ENCODE measurements around the gene TMEM140.
"Not testable (repeated sequence)": the region's sequence is repeated elsewhere in the genome, so short reads cannot be mapped to it uniquely, and the experiment has no call there.

Gene TMEM140

DNA sequence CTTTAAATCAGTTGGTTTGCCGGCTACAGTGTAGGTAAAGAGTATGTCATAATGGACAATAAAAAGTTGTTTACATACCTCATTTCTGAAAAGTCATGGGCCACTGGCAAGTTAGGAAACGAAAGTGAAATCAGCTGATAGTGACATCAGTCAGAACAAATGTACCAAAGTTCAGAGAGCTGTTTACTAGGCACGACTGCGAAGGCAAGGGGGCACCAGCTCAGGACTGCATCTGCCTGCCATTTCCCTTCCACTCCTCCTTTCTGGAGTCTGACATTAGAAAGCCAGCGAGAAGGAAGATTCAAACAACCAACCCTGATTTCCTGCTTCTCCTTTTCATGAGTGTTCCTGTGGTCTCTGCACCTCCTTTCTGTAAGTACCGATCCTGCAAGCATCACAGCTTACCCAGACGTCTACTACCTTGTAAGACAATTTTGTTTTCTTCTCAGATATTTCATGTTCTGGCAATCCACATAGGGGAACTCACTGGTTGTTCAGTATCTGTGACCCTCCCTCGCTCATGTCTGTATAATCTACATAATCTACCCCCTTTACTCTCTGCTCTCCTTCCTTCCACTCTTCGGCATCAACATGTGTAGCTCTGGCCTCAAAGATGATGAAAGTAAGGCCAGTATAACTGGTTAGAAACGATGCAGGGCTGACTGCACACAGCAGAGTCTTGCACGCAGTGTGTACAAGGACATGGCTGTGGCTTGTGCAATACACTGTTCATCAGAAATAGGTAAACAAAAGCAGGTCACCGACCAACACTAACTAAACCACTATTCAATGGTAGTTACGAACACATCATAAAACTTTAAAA is at the start of gene TMEM140:
Gene TMEM140, plus strand, starts transcription at position 174 of the 823 bp plus-strand sequence. CDS start 16,370 bp downstream, outside the sequence.
- no peaks in the 10 kb centered on the region for H3K36me3 ChIP-seq (replicated peaks)
- H3K4me3 ChIP-seq, result no peak within 1 kb of the TSS
- H3K27me3 ChIP-seq (ENCODE audit: low read depth), result no peaks in the 10 kb centered on the region
- no peak for DNase-seq (ENCODE audit: low spot score in 2 of 2)
- in situ Hi-C loops (cut with MboI; ENCODE audit: low sequenced_read_pairs), result no loop called here
- no peaks in the 10 kb centered on the region for H3K4me1 ChIP-seq
- no peaks in the 10 kb centered on the region for H3K9me3 ChIP-seq

- Histone ChIP-seq H3K4me1 (no peaks in the 10 kb centered on the region), H3K9me3 (no peaks in the 10 kb centered on the region), H3K36me3 (replicated peaks) (no peaks in the 10 kb centered on the region), H3K27me3 (ENCODE audit: low read depth) (no peaks in the 10 kb centered on the region), H3K4me3 (no peak overlapping the region)
- in situ Hi-C loops (cut with MboI; ENCODE audit: low sequenced_read_pairs), result no loop called here
- no peak for DNase-seq (ENCODE audit: low spot score in 2 of 2)
Observed at GRCh38 chr7:135098391-135098790, 49.5 kb upstream of the TMEM140 start.

DNA sequence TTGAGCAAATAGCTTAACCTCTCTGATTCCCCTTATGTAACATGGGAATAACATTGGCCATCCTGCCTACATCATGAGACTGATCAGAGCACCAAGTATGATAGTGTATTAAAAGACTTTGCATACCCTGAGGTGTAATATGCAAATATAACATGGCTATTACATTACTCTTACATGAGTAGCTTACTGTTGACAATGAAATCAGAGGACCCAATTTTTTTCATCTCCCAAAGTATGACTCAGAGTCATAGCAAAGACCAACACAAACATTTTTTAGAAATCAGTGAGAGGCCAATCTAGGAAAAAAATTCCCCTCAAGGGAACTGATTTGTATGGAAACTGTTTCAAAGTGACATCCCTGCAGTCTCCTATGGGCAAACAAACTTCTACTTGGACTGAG is 47.0 kb upstream of the TMEM140 start:
- no peaks in the 10 kb centered on the region for H3K36me3 ChIP-seq (replicated peaks)
- in situ Hi-C loops (cut with MboI; ENCODE audit: low sequenced_read_pairs), result no loop called here

GRCh38 chr7:135102372-135102771 is 45.5 kb upstream of the TMEM140 start:
- H3K9me3 ChIP-seq, result no peaks in the 10 kb centered on the region
- in situ Hi-C loops (cut with MboI; ENCODE audit: low sequenced_read_pairs), result no loop called here
- DNase-seq (ENCODE audit: low spot score in 2 of 2), result no peak
- H3K4me3 ChIP-seq, result no peak overlapping the region
- H3K36me3 ChIP-seq (replicated peaks), result no peaks in the 10 kb centered on the region
- H3K27me3 ChIP-seq (ENCODE audit: low read depth), result no peaks in the 10 kb centered on the region
- no peaks in the 10 kb centered on the region for H3K4me1 ChIP-seq

More for the DNA sequence above, 47.0 kb upstream of the TMEM140 start:
- H3K27me3 ChIP-seq (ENCODE audit: low read depth), result no peaks in the 10 kb centered on the region
- DNase-seq (ENCODE audit: low spot score in 2 of 2), result no peak
- H3K4me3 ChIP-seq, result no peak overlapping the region
- no peaks in the 10 kb centered on the region for H3K9me3 ChIP-seq
- no peaks in the 10 kb centered on the region for H3K4me1 ChIP-seq

GRCh38 chr7:135109562-135109961 is 38.3 kb upstream of the TMEM140 start:
- Histone ChIP-seq H3K4me1 (no peaks in the 10 kb centered on the region; the same call in 1 of the 2 replicates), H3K4me3 (no peak overlapping the region), H3K36me3 (replicated peaks) (no peaks in the 10 kb centered on the region), H3K27me3 (ENCODE audit: low read depth) (no peaks in the 10 kb centered on the region), H3K9me3 (no peaks in the 10 kb centered on the region)
- DNase-seq (ENCODE audit: low spot score in 2 of 2), result no peak
- in situ Hi-C loops (cut with MboI; ENCODE audit: low sequenced_read_pairs), result no loop called here

- Histone ChIP-seq H3K9me3 (no peaks in the 10 kb centered on the region), H3K4me1 (no peaks in the 10 kb centered on the region; the same call in 1 of the 2 replicates), H3K4me3 (no peak overlapping the region), H3K36me3 (replicated peaks) (no peaks in the 10 kb centered on the region), H3K27me3 (ENCODE audit: low read depth) (no peaks in the 10 kb centered on the region)
- in situ Hi-C loops (cut with MboI; ENCODE audit: low sequenced_read_pairs), result no loop called here
- no peak for DNase-seq (ENCODE audit: low spot score in 2 of 2)
Observed at GRCh38 chr7:135109976-135110375, 37.9 kb upstream of the TMEM140 start.

DNA sequence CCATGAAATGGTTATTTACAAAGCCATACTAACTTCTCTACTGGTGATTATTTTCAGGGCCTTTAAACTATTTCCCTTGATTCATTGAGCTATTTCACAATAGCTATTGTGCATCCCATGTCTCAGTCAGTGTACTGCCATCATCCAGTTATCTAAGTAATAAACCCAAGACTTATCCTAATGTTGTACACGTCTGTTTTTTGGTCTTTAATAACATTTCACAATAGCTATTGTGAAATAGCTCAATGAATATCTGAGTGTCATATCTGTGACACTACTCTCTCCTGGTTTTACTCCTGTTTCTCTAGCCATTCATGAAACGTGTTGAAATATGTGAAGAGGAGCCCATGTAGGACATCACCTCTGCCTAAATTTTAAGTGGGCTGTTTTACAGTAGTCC is 36.5 kb upstream of the TMEM140 start:
- H3K27me3 ChIP-seq (ENCODE audit: low read depth), result no peaks in the 10 kb centered on the region
- peaks cover 10% of the 10 kb centered on the region for H3K4me1 ChIP-seq
- in situ Hi-C loops (cut with MboI; ENCODE audit: low sequenced_read_pairs), result no loop called here
- H3K9me3 ChIP-seq, result no peaks in the 10 kb centered on the region
- no peaks in the 10 kb centered on the region for H3K36me3 ChIP-seq (replicated peaks)
- H3K4me3 ChIP-seq, result no peak overlapping the region
- DNase-seq (ENCODE audit: low spot score in 2 of 2), result no peak

DNA sequence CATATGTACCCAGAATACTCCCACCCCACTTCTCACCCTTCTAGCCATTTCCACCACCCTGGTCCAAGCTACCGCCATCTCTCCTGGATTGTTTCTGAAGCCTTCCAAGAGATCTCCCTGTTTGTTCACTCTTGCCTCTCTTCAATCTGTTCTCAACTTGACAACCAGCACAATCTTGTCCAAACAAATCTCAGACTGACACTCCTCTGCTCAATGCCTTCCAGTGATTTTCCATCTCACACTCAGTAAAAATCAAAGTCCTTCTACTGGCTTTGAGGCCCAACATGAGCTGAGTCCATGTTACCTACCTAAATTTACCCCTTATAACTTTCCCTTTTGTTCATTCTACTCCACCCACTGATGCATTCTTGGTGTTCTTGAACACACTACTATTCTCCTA is 33.2 kb upstream of the TMEM140 start:
- in situ Hi-C loops (cut with MboI; ENCODE audit: low sequenced_read_pairs), result no loop called here
- no peak for DNase-seq (ENCODE audit: low spot score in 2 of 2)
- H3K27me3 ChIP-seq (ENCODE audit: low read depth), result no peaks in the 10 kb centered on the region
- H3K9me3 ChIP-seq, result peaks cover under 1% of the 10 kb centered on the region
- H3K4me3 ChIP-seq, result no peak overlapping the region
- no peaks in the 10 kb centered on the region for H3K36me3 ChIP-seq (replicated peaks)
- H3K4me1 ChIP-seq, result peaks cover 31% of the 10 kb centered on the region

- in situ Hi-C loops (cut with MboI; ENCODE audit: low sequenced_read_pairs), result no loop called here
- DNase-seq (ENCODE audit: low spot score in 2 of 2), result peak in 1 of 2 experiments; percentile 68
- Histone ChIP-seq H3K9me3 (peaks cover 11% of the 10 kb centered on the region), H3K4me3 (no peak overlapping the region), H3K36me3 (replicated peaks) (no peaks in the 10 kb centered on the region), H3K27me3 (ENCODE audit: low read depth) (no peaks in the 10 kb centered on the region), H3K4me1 (peaks cover 31% of the 10 kb centered on the region)
Observed at GRCh38 chr7:135117096-135117495, 30.8 kb upstream of the TMEM140 start.

DNA sequence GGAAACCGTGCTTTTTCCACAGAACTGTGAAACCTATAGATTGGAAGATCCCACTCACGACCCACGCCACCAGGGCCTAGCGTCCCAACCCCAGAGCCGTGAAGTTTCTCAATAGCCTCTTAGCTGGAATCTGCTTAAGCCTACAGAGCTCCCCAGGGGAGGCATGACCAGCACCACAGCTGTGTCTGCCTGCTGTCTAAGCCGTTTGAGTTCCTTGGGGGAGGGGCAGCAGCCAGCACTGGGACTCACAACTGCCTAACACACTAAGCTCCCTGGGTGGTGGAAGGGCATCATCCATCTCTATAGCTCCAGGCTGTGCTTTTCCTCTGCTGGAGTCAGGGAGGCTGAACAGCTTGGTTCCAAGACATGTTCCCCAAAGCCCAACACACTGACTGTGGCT is 26.0 kb upstream of the TMEM140 start:
- peaks cover 16% of the 10 kb centered on the region for H3K4me1 ChIP-seq
- peaks cover 11% of the 10 kb centered on the region for H3K9me3 ChIP-seq
- H3K36me3 ChIP-seq (replicated peaks), result no peaks in the 10 kb centered on the region
- no peaks in the 10 kb centered on the region for H3K27me3 ChIP-seq (ENCODE audit: low read depth)
- H3K4me3 ChIP-seq, result no peak overlapping the region
- no peak for DNase-seq (ENCODE audit: low spot score in 2 of 2)
- in situ Hi-C loops (cut with MboI; ENCODE audit: low sequenced_read_pairs), result no loop called here

GRCh38 chr7:135124631-135125030 is 23.2 kb upstream of the TMEM140 start:
- H3K27me3 ChIP-seq (ENCODE audit: low read depth); H3K36me3 ChIP-seq (replicated peaks); DNase-seq (ENCODE audit: low spot score in 2 of 2); in situ Hi-C loops (cut with MboI; ENCODE audit: low sequenced_read_pairs); H3K4me1 ChIP-seq; H3K4me3 ChIP-seq: not testable (repeated sequence)
- H3K9me3 ChIP-seq, result peaks cover 10% of the 10 kb centered on the region

GRCh38 chr7:135128931-135129330 is 18.9 kb upstream of the TMEM140 start:
- no peaks in the 10 kb centered on the region for H3K27me3 ChIP-seq (ENCODE audit: low read depth)
- DNase-seq (ENCODE audit: low spot score in 2 of 2), result no peak
- no peaks in the 10 kb centered on the region for H3K4me1 ChIP-seq
- H3K9me3 ChIP-seq, result peaks cover 4% of the 10 kb centered on the region; the same call in 1 of the 2 replicates
- no peak overlapping the region for H3K4me3 ChIP-seq
- H3K36me3 ChIP-seq (replicated peaks), result no peaks in the 10 kb centered on the region
- in situ Hi-C loops (cut with MboI; ENCODE audit: low sequenced_read_pairs), result no loop called here

- in situ Hi-C loops (cut with MboI; ENCODE audit: low sequenced_read_pairs), result no loop called here
- no peaks in the 10 kb centered on the region for H3K4me1 ChIP-seq
Observed at GRCh38 chr7:135129579-135129978, 18.3 kb upstream of the TMEM140 start.

GRCh38 chr7:135143885-135144668 is 3.8 kb upstream of the TMEM140 start:
- no peak for DNase-seq (ENCODE audit: low spot score in 2 of 2)
- Histone ChIP-seq H3K36me3 (replicated peaks) (no peaks in the 10 kb centered on the region), H3K4me1 (no peaks in the 10 kb centered on the region; the same call in 1 of the 2 replicates), H3K9me3 (no peaks in the 10 kb centered on the region), H3K27me3 (ENCODE audit: low read depth) (no peaks in the 10 kb centered on the region), H3K4me3 (no peak overlapping the region)
- in situ Hi-C loops (cut with MboI; ENCODE audit: low sequenced_read_pairs), result no loop called here

More at GRCh38 chr7:135129579-135129978, 18.3 kb upstream of the TMEM140 start:
- Histone ChIP-seq H3K27me3 (ENCODE audit: low read depth) (no peaks in the 10 kb centered on the region), H3K36me3 (replicated peaks) (no peaks in the 10 kb centered on the region), H3K4me3 (no peak overlapping the region), H3K9me3 (peaks cover 4% of the 10 kb centered on the region; the same call in 1 of the 2 replicates)
- no peak for DNase-seq (ENCODE audit: low spot score in 2 of 2)
